Trophoblast cell (in vitro differentiated cells and primary cell): ENCODE data around the gene PTPN6.

Experiments
- DNase-seq, 2 donors: peaks; one replicate each; pipeline ENCODE4 v3.0.0-alpha.2; 2016
- H2AFZ ChIP-seq: 2 replicates; pipeline ENCODE4 v1.6.1; 2013; ENCODE audit warnings: low read length, moderate library complexity, mild to moderate bottlenecking; ENCODE audit not compliant: insufficient read depth, poor library complexity
- H2AK5ac ChIP-seq: 2 replicates; pipeline ENCODE4 v1.6.1; 2013; ENCODE audit warnings: mild to moderate bottlenecking, low read length
- H2BK120ac ChIP-seq: 2 replicates; pipeline ENCODE4 v1.6.1; 2013; ENCODE audit warnings: low read length, mild to moderate bottlenecking, moderate library complexity; ENCODE audit not compliant: insufficient read depth, poor library complexity
- H2BK12ac ChIP-seq: 2 replicates; pipeline ENCODE4 v1.6.1; 2013; ENCODE audit warnings: mild to moderate bottlenecking, low read length, moderate library complexity
- H2BK5ac ChIP-seq: 2 replicates; pipeline ENCODE4 v1.6.1; 2013; ENCODE audit warnings: low read length, low read depth, moderate library complexity, mild to moderate bottlenecking; ENCODE audit not compliant: poor library complexity
- H3K14ac ChIP-seq: 2 replicates; pipeline ENCODE4 v1.6.1; 2013; ENCODE audit warnings: mild to moderate bottlenecking, low read length
- H3K18ac ChIP-seq: 2 replicates; pipeline ENCODE4 v1.6.1; 2013; ENCODE audit warnings: mild to moderate bottlenecking, low read length
- H3K23ac ChIP-seq: 2 replicates; pipeline ENCODE4 v1.6.1; 2013; ENCODE audit warnings: low read length
- H3K27ac ChIP-seq: 2 replicates; pipeline ENCODE4 v1.5.1; 2013; ENCODE audit warnings: low read depth, mild to moderate bottlenecking, inconsistent platforms, low read length, moderate library complexity
- H3K27me3 ChIP-seq: 2 replicates; pipeline ENCODE4 v1.6.1; 2013; ENCODE audit warnings: inconsistent platforms, mild to moderate bottlenecking, low read length, moderate library complexity; ENCODE audit not compliant: insufficient read depth
- H3K36me3 ChIP-seq, 2 experiments: 1 replicate in 1 of 2; 2 replicates in 1 of 2; pipeline ENCODE4 v1.6.1; 2013; ENCODE audit warnings: low read length in 2 of 2, mild to moderate bottlenecking in 2 of 2, moderate library complexity in 1 of 2; ENCODE audit not compliant: insufficient read depth in 2 of 2, control insufficient read depth in 1 of 2
- H3K4ac ChIP-seq: 2 replicates; pipeline ENCODE4 v1.6.1; 2013; ENCODE audit warnings: low read depth, mild to moderate bottlenecking, low read length, moderate library complexity
- H3K4me1 ChIP-seq, 2 experiments: 1 replicate in 1 of 2; 2 replicates in 1 of 2; pipeline ENCODE4 v1.6.1; 2013; ENCODE audit warnings: low read length in 2 of 2, mild to moderate bottlenecking in 2 of 2, moderate library complexity in 1 of 2; ENCODE audit not compliant: insufficient read depth in 2 of 2, control insufficient read depth in 1 of 2
- H3K4me2 ChIP-seq: 2 replicates; pipeline ENCODE4 v1.6.1; 2013; ENCODE audit warnings: inconsistent platforms, mild to moderate bottlenecking, low read length, moderate library complexity
- H3K4me3 ChIP-seq: 2 replicates; pipeline ENCODE4 v1.5.1; 2013; ENCODE audit warnings: mild to moderate bottlenecking, low read depth, low read length, inconsistent platforms
- H3K79me1 ChIP-seq: one replicate; pipeline ENCODE4 v1.6.1; 2013; ENCODE audit warnings: low read length
- H3K79me2 ChIP-seq: 2 replicates; pipeline ENCODE4 v1.6.1; 2013; ENCODE audit warnings: low read length, mild to moderate bottlenecking; ENCODE audit not compliant: control insufficient read depth, insufficient read depth, poor library complexity
- H3K9ac ChIP-seq: 2 replicates; pipeline ENCODE4 v1.6.1; 2013; ENCODE audit warnings: mild to moderate bottlenecking, low read length
- H3K9me3 ChIP-seq: 2 replicates; pipeline ENCODE4 v1.6.1; 2013; ENCODE audit warnings: low read depth, mild to moderate bottlenecking, control low read depth, inconsistent platforms, low read length; ENCODE audit not compliant: insufficient read depth
- H4K12ac ChIP-seq: 2 replicates; pipeline ENCODE4 v1.6.1; 2013; ENCODE audit warnings: low read depth, mild to moderate bottlenecking, low read length, moderate library complexity
- H4K8ac ChIP-seq: 2 replicates; pipeline ENCODE4 v1.6.1; 2013; ENCODE audit warnings: low read depth, mild to moderate bottlenecking, low read length, moderate library complexity
- H4K91ac ChIP-seq: one replicate; pipeline ENCODE4 v1.6.1; 2013; ENCODE audit warnings: low read depth, mild to moderate bottlenecking, low read length, moderate library complexity
- WGBS: extraction: QIAGEN DNeasy Blood & Tissue Kit; methylation state at CpG from one replicate; pipeline ENCODE4 v1.1.7; 2013; ENCODE audit warnings: missing lambda C conversion rate; ENCODE audit not compliant: insufficient read length, insufficient coverage; ENCODE audit errors: extremely low coverage; 5-methylcytosine and 5-hydroxymethylcytosine counted together

Gene PTPN6

GRCh38 chr12:6927379-6928021 is 23.7 kb upstream of the PTPN6 start, which contains the start of gene ATN1:
TSS of gene ATN1 (plus strand) at chr12:6927959. CDS start at chr12:6934002, 6,043 bp downstream.
- Histone ChIP-seq H2BK120ac (peak within 1 kb of the TSS; percentile 82), H3K79me2 (peaks cover 32% of the 10 kb centered on the region), H3K27me3 (no peaks in the 10 kb centered on the region), H3K14ac (peak within 1 kb of the TSS; percentile 96), H2AFZ (peak within 1 kb of the TSS; percentile 89), H3K18ac (peak within 1 kb of the TSS; percentile 98), H4K91ac (peak within 1 kb of the TSS; percentile 99), H3K23ac (no peak within 1 kb of the TSS), H2AK5ac (peak within 1 kb of the TSS; percentile 84), H3K4ac (peak within 1 kb of the TSS; percentile 97), H2BK12ac (peak within 1 kb of the TSS; percentile 82), H3K27ac (peak within 1 kb of the TSS; percentile 90), H3K9me3 (no peaks in the 10 kb centered on the region), H3K9ac (peak within 1 kb of the TSS; percentile 86), H4K8ac (peak within 1 kb of the TSS; percentile 95), H3K4me2 (peak within 1 kb of the TSS; percentile 95), H3K79me1 (peaks cover 35% of the 10 kb centered on the region), H4K12ac (peak within 1 kb of the TSS; percentile 93), H3K4me3 (peak within 1 kb of the TSS; percentile 76), H3K4me1 (peaks cover 34 to 39% of the 10 kb centered on the region in 2 experiments), H3K36me3 (no peaks in the 10 kb centered on the region), H2BK5ac (peak within 1 kb of the TSS; percentile 96)
- peak in 1 of 2 donors; percentile 64 for DNase-seq
- WGBS = no CpG with 5 or more reads among the region's 66 CpGs

GRCh38 chr12:6928022-6928702 is 23.0 kb upstream of the PTPN6 start:
- H3K18ac ChIP-seq = peak overlapping the region; percentile 65
- peaks cover under 1% of the 10 kb centered on the region in 2 experiments for H3K36me3 ChIP-seq
- H4K91ac ChIP-seq = peak overlapping the region; percentile 99
- H4K8ac ChIP-seq = peak overlapping the region; percentile 51
- H3K4me2 ChIP-seq = peak overlapping the region; percentile 95
- H3K79me1 ChIP-seq = peaks cover 35% of the 10 kb centered on the region
- peaks cover 32% of the 10 kb centered on the region for H3K79me2 ChIP-seq
- peaks cover 34 to 39% of the 10 kb centered on the region in 2 experiments for H3K4me1 ChIP-seq
- peak overlapping the region; percentile 86 for H3K9ac ChIP-seq
- H3K9me3 ChIP-seq = no peaks in the 10 kb centered on the region
- H2AK5ac ChIP-seq = peak overlapping the region; percentile 60
- H4K12ac ChIP-seq = peak overlapping the region; percentile 56
- H3K27me3 ChIP-seq = no peaks in the 10 kb centered on the region
- peak overlapping the region; percentile 76 for H3K4me3 ChIP-seq
- peak overlapping the region; percentile 68 for H2BK120ac ChIP-seq
- peak overlapping the region; percentile 90 for H3K27ac ChIP-seq
- H3K14ac ChIP-seq = peak overlapping the region; percentile 56
- DNase-seq = no peak
- peak overlapping the region; percentile 74 for H2BK5ac ChIP-seq
- no peak overlapping the region for H2BK12ac ChIP-seq
- H3K23ac ChIP-seq = no peak overlapping the region
- H2AFZ ChIP-seq = no peak overlapping the region
- WGBS = no CpG with 5 or more reads among the region's 79 CpGs
- H3K4ac ChIP-seq = peak overlapping the region; percentile 92

GRCh38 chr12:6928703-6929407 is 22.3 kb upstream of the PTPN6 start:
- H3K18ac ChIP-seq = peak overlapping the region; percentile 65
- no peaks in the 10 kb centered on the region for H3K27me3 ChIP-seq
- H3K23ac ChIP-seq = no peak overlapping the region
- peaks cover 32% of the 10 kb centered on the region for H3K79me2 ChIP-seq
- WGBS = no CpG with 5 or more reads among the region's 19 CpGs
- H4K91ac ChIP-seq = peak overlapping the region; percentile 52
- H3K9ac ChIP-seq = peak overlapping the region; percentile 81
- H3K27ac ChIP-seq = peak overlapping the region; percentile 90
- peak overlapping the region; percentile 56 for H3K14ac ChIP-seq
- H3K4me3 ChIP-seq = peak overlapping the region; percentile 76
- peak overlapping the region; percentile 51 for H4K8ac ChIP-seq
- H2BK5ac ChIP-seq = peak overlapping the region; percentile 71
- H3K4ac ChIP-seq = peak overlapping the region; percentile 82
- peaks cover 5 to 7% of the 10 kb centered on the region in 2 experiments for H3K36me3 ChIP-seq
- H3K4me1 ChIP-seq = peaks cover 34 to 39% of the 10 kb centered on the region in 2 experiments
- peak overlapping the region; percentile 64 for H2AFZ ChIP-seq
- peak overlapping the region; percentile 95 for H3K4me2 ChIP-seq
- peaks cover 35% of the 10 kb centered on the region for H3K79me1 ChIP-seq
- H3K9me3 ChIP-seq = no peaks in the 10 kb centered on the region
- H2AK5ac ChIP-seq = peak overlapping the region; percentile 60
- peak overlapping the region; percentile 68 for H2BK120ac ChIP-seq
- DNase-seq = no peak
- H2BK12ac ChIP-seq = no peak overlapping the region
- peak overlapping the region; percentile 56 for H4K12ac ChIP-seq
